Gastrocnemius medialis (tissue), 4 donors: Measurements from ENCODE around the gene DENND1A.

Source experiments
- CTCF ChIP-seq, 5 experiments: fragments of 450-650 bp in 3 of 5; fragments of 200-600 bp in 2 of 5; sonication (generic) in 2 of 5; IDR thresholded peaks in 4 of 5; conservative IDR thresholded peaks in 1 of 5; 1 replicate in 4 of 5; 2 replicates in 1 of 5; pipeline ENCODE4 v1.5.1; 2016 to 2019; ENCODE audit warnings: antibody characterized with exemption in 5 of 5, mild to moderate bottlenecking in 3 of 5, moderate library complexity in 3 of 5
- POLR2A ChIP-seq, 2 donors: fragments of 450-650 bp; IDR thresholded peaks; one replicate each; pipeline ENCODE4 v1.6.1; 2017; ENCODE audit warnings: antibody characterized with exemption in 2 of 2, mild to moderate bottlenecking in 2 of 2, moderate library complexity in 2 of 2

GRCh38 chr9:123938401-123938800 lies 8.5 kb upstream of the DENND1A start:
- TF ChIP-seq CTCF (IDR thresholded peaks at IDR 0.05 in 4 of 5, conservative IDR thresholded peaks at IDR 0.05 in 1 of 5) (no peak), POLR2A (IDR thresholded peaks at IDR 0.05) (no peak)
